NB4 (cell line): ENCODE measurements around the gene SLC16A9.
"Not testable (repeated sequence)": the region's sequence is repeated elsewhere in the genome, so short reads cannot be mapped to it uniquely, and the experiment has no call there.

Experiments used
- DNase-seq: peaks from one replicate; pipeline ENCODE4 v3.0.0; 2010; ENCODE audit warnings: low read depth
- H3K4me3 ChIP-seq: one replicate; pipeline ENCODE4 v1.5.1; 2011; ENCODE audit warnings: mild to moderate bottlenecking, low read depth, low read length, moderate library complexity
- CTCF ChIP-seq: IDR thresholded peaks from one replicate; pipeline ENCODE4 v1.5.1; 2012; ENCODE audit warnings: low read depth, low read length
- MYC ChIP-seq: IDR thresholded peaks from 2 replicates; pipeline ENCODE4 v1.6.1; 2011; ENCODE audit warnings: low read depth, low read length
- POLR2A ChIP-seq: IDR thresholded peaks from 2 replicates; pipeline ENCODE4 v1.6.1; 2011; ENCODE audit warnings: mild to moderate bottlenecking; ENCODE audit not compliant: insufficient read length; ENCODE audit errors: extremely low read depth
- TF ChIP-seq, protein P1 (sequence below): IDR thresholded peaks from 2 replicates; pipeline ENCODE4 v1.6.1; 2011; ENCODE audit warnings: low read depth, low read length

Gene SLC16A9

GRCh38 chr10:59750155-59750945, 40.7 kb upstream of the SLC16A9 start:
- no peak overlapping the region for H3K4me3 ChIP-seq
- no peak for DNase-seq
- TF ChIP-seq CTCF, result no peak
- TF ChIP-seq, protein P1, sequence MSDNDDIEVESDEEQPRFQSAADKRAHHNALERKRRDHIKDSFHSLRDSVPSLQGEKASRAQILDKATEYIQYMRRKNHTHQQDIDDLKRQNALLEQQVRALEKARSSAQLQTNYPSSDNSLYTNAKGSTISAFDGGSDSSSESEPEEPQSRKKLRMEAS, result no peak
- no peak for TF ChIP-seq POLR2A
- no peak for TF ChIP-seq MYC

DNA sequence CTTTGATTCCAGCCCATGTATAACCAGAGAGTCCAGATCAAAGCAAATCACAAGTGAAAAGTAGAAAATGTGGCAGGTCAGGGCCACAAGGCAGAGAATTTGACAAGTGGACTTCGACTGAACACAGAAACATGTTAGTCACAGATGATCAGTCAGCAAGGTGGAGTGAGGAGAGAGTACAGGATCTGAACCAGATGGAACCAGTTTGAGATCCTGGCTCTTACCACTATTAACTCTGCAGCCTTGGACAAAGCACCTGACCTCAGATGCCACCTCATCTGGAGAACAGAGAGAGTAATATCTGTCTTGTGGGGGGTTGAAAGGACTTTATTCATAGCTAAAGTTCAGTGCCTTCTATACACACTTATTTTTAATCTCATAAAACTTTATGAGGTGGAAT, 39.2 kb upstream of the SLC16A9 start:
- TF ChIP-seq MYC (no peak), POLR2A (no peak), CTCF (no peak)
- TF ChIP-seq, protein P1, result no peak
- no peak overlapping the region for H3K4me3 ChIP-seq
- no peak for DNase-seq

- DNase-seq, result no peak
- H3K4me3 ChIP-seq, result no peak overlapping the region
- TF ChIP-seq CTCF (no peak), MYC (no peak), POLR2A (no peak)
- TF ChIP-seq, protein P1, result no peak
Observed at GRCh38 chr10:59745163-59745650, 35.6 kb upstream of the SLC16A9 start.

GRCh38 chr10:59744762-59745161, 35.1 kb upstream of the SLC16A9 start:
- DNase-seq, H3K4me3 ChIP-seq: not testable (repeated sequence)

DNA sequence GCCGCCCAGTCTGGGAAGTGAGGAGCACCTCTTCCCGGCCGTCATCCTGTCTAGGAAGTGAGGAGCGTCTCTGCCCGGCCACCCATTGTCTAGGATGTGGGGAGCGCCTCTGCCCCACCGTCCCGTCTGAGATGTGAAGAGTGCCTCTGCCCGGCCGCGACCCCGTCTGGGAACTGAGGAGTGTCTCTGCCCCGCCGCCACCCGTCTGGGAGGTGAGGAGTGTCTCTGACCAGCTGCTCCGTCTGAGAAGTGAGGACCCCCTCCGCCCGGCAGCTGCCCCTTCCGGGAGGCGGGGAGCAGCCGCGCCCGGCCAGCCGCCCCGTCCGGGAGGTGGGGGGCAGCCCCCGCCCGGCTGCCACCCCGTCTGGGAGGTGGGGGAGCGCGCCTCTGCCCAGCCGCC, 34.5 kb upstream of the SLC16A9 start:
- H3K4me3 ChIP-seq, DNase-seq: not testable (repeated sequence)

DNA sequence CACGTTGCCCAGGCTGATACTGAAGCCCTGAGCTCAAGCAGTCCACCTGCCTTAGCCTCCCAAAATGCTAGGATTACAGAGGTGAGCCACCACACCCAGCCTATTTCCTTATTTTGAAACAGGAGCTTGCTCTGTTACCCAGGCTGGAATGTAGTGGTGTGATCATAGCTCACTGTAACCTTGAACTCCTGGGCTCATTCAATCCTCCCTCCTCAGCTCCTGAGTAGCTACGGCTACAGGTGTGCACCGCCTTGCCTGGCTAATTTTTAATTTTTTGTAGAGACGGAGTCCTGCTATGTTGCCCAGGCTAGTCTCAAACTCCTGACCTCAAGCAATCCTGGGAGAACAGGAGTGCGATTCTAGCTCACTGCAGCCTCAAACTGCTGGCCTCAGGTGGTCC, 31.9 kb upstream of the SLC16A9 start:
- no peak overlapping the region for H3K4me3 ChIP-seq
- no peak for DNase-seq
- no peak for TF ChIP-seq CTCF
- no peak for TF ChIP-seq POLR2A
- TF ChIP-seq, protein P1, result no peak
- no peak for TF ChIP-seq MYC

GRCh38 chr10:59741048-59741447, 31.4 kb upstream of the SLC16A9 start:
- no peak for TF ChIP-seq POLR2A
- TF ChIP-seq, protein P1, result no peak
- TF ChIP-seq MYC, result no peak
- no peak for TF ChIP-seq CTCF
- no peak overlapping the region for H3K4me3 ChIP-seq
- DNase-seq, result no peak
